ENCODE results near the gene PNPLA1. TPM values are rescaled to one million over a fixed set of nuclear protein-coding genes. Genes with fewer than 3 reads are reported as not detected.

The PNPLA1 gene
- total RNA-seq, 1 donor from 2014 or later, result not detected

GRCh38 chr6:36323062-36323461 is 53.2 kb downstream of the PNPLA1 start:
- TF ChIP-seq EZH2phosphoT487 (IDR thresholded peaks at IDR 0.05), result no peak
- TF ChIP-seq CTCF (IDR thresholded peaks at IDR 0.05), result no peak
- TF ChIP-seq EZH2 (IDR thresholded peaks at IDR 0.05), result no peak
- Histone ChIP-seq H3K36me3 (no peaks in the 10 kb centered on the region), H3F3A (ENCODE audit: low read depth) (no peaks in the 10 kb centered on the region), H3K4me2 (no peak overlapping the region), H3K4me3 (no peak overlapping the region), H4K20me1 (ENCODE audit: low read depth) (no peaks in the 10 kb centered on the region), H3K9me3 (ENCODE audit: low read depth) (no peaks in the 10 kb centered on the region), H3K27me3 (no peaks in the 10 kb centered on the region), H3K4me1 (peaks cover 32% of the 10 kb centered on the region), H3K27ac (no peak overlapping the region), H3K9ac (no peak overlapping the region), H2AFZ (replicated peaks) (no peak overlapping the region), H3K79me2 (ENCODE audit: low read depth) (no peaks in the 10 kb centered on the region)
- Mint-ChIP-seq H3K9me3 (no peaks in the 10 kb centered on the region), H3K4me3 (no peak overlapping the region), H3K4me1 (peaks cover 63% of the 10 kb centered on the region), H3K27ac (no peak overlapping the region), H3K27me3 (ENCODE audit: insufficient read depth, low read depth) (peaks cover 21% of the 10 kb centered on the region), H3K36me3 (no peaks in the 10 kb centered on the region)
- DNase-seq (ENCODE audit: low spot score), result peak; percentile 83

GRCh38 chr6:36324191-36324590 is 54.3 kb downstream of the PNPLA1 start:
- H3F3A ChIP-seq (ENCODE audit: low read depth), result no peaks in the 10 kb centered on the region
- H3K36me3 Mint-ChIP-seq, result no peaks in the 10 kb centered on the region

GRCh38 chr6:36324715-36325114 is 54.9 kb downstream of the PNPLA1 start:
- H3K4me1 Mint-ChIP-seq, result peaks cover 69% of the 10 kb centered on the region
- Histone ChIP-seq H3K36me3 (no peaks in the 10 kb centered on the region), H2AFZ (replicated peaks) (no peak overlapping the region), H3K27me3 (no peaks in the 10 kb centered on the region), H3K4me3 (no peak overlapping the region), H3K79me2 (ENCODE audit: low read depth) (no peaks in the 10 kb centered on the region), H3K27ac (no peak overlapping the region), H3K9ac (no peak overlapping the region), H3F3A (ENCODE audit: low read depth) (no peaks in the 10 kb centered on the region), H3K4me2 (no peak overlapping the region), H4K20me1 (ENCODE audit: low read depth) (no peaks in the 10 kb centered on the region), H3K9me3 (ENCODE audit: low read depth) (no peaks in the 10 kb centered on the region), H3K4me1 (peaks cover 23% of the 10 kb centered on the region)
- H3K27me3 Mint-ChIP-seq (ENCODE audit: insufficient read depth, low read depth), result peaks cover 21% of the 10 kb centered on the region
- H3K4me3 Mint-ChIP-seq, result peak overlapping the region; percentile 48
- H3K36me3 Mint-ChIP-seq, result no peaks in the 10 kb centered on the region
- TF ChIP-seq EZH2 (IDR thresholded peaks at IDR 0.05), result no peak
- TF ChIP-seq CTCF (IDR thresholded peaks at IDR 0.05), result no peak
- no peak for TF ChIP-seq EZH2phosphoT487 (IDR thresholded peaks at IDR 0.05)
- DNase-seq (ENCODE audit: low spot score), result no peak
- peak overlapping the region; percentile 76 for H3K27ac Mint-ChIP-seq
- no peaks in the 10 kb centered on the region for H3K9me3 Mint-ChIP-seq

More at GRCh38 chr6:36324191-36324590, 54.3 kb downstream of the PNPLA1 start:
- no peaks in the 10 kb centered on the region for H4K20me1 ChIP-seq (ENCODE audit: low read depth)
- H3K27me3 ChIP-seq, result no peaks in the 10 kb centered on the region
- no peaks in the 10 kb centered on the region for H3K9me3 ChIP-seq (ENCODE audit: low read depth)
- H3K36me3 ChIP-seq, result no peaks in the 10 kb centered on the region
- H3K9me3 Mint-ChIP-seq, result no peaks in the 10 kb centered on the region
- peaks cover 28% of the 10 kb centered on the region for H3K4me1 ChIP-seq
- peaks cover 21% of the 10 kb centered on the region for H3K27me3 Mint-ChIP-seq (ENCODE audit: insufficient read depth, low read depth)
- H3K79me2 ChIP-seq (ENCODE audit: low read depth), result no peaks in the 10 kb centered on the region
- no peak overlapping the region for H3K4me2 ChIP-seq
- TF ChIP-seq EZH2phosphoT487 (IDR thresholded peaks at IDR 0.05), result no peak
- no peak for TF ChIP-seq CTCF (IDR thresholded peaks at IDR 0.05)
- no peak for TF ChIP-seq EZH2 (IDR thresholded peaks at IDR 0.05)
- no peak overlapping the region for H3K9ac ChIP-seq
- no peak overlapping the region for H3K27ac ChIP-seq
- DNase-seq (ENCODE audit: low spot score), result no peak
- H3K4me1 Mint-ChIP-seq, result peaks cover 68% of the 10 kb centered on the region
- H3K27ac Mint-ChIP-seq, result no peak overlapping the region
- no peak overlapping the region for H3K4me3 Mint-ChIP-seq
- no peak overlapping the region for H3K4me3 ChIP-seq
- H2AFZ ChIP-seq (replicated peaks), result no peak overlapping the region

All from neural progenitor cell (in vitro differentiated cells).